GM18858 (cell line): ENCODE measurements around the gene CDK5RAP1.

Experiments used
- ATAC-seq: cut with Tn5 transposase; IDR thresholded peaks from one replicate; pipeline ENCODE4 v1.9.1; 2021; ENCODE audit not compliant: unreplicated experiment

CDK5RAP1 gene

DNA sequence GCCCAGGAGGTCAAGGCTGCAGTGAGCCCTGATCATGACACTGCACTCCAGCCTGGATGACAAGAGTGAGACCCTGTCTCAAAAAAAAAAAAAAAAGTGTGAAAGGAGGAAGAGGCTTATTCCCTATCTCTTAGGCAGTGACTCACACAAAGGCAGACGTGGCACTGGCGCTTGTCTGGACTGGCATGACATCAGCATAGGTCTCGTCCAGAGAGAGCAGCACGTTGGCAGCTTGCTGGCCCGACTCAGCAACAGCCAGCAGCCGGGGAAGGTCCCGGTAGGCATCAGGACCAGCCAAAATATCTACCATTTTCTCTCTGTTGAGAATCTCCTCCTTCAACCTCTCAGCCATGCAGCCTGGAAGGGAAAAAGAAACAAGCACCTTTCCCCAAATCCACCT lies 14.1 kb downstream of the CDK5RAP1 start:
- ATAC-seq: no peak

- ATAC-seq: no peak
Observed at GRCh38 chr20:33386673-33387072, 14.6 kb downstream of the CDK5RAP1 start.

DNA sequence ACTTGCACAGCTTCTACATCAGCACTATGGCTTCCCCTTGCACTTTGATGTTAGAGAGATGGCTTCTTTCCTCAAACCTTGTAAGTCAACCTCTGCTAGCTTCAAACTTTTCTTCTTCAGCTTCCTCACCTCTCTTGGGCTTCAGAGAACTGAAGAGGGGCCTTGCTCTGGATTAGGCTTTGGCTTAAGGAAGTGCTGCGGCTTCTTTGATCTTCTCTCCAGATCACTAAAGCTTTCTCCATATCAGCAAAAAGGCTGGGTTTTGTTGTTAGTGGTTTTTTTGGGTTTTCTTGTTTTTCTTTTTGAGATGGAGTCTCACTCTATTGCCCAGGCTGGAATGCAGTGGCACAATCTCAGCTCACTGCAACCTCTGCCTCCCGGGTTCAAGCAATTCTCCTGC lies 24.0 kb downstream of the CDK5RAP1 start:
- no peak for ATAC-seq

DNA sequence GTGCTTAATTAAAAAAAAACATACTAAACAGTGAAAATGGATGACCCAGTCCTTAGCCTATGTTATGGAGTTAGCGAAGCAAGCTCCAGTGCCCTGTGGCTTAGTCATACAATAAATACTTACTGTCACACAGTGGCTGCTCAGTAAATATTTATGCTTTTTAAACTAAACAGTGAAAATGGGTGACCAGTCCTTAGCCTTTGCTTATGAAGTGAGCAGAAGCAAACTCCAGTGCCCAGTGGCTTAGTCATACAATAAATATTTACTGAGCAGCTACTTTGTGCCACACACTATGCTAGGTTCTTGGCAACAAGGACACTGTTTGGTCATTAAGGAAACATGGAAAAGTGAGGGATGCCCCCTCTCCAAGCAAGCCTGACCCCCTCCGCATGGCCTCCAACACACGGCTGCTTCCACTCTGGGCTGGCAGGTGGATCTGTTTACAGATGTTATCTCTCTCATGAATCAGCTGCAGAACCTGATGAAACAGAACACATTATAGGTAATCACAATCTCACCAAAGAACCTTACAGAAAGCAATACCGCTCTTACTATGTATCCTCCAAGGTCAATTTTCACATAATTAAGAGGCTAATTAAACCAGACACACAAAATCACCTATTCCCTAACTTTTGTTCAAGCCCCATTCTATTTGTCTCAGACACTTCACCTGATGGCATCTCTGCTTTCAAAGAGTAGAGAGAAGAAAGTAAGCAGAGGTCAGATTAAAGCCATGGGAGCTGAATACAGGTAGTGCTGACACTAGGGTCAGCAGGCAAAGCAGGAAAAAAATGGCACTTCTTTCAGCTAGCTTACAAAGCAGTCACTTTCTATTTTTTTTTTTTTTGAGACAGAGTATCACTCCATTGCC lies 27.3 kb downstream of the CDK5RAP1 start:
- ATAC-seq: no peak

- ATAC-seq: no peak
Observed at GRCh38 chr20:33372993-33373441, 28.3 kb downstream of the CDK5RAP1 start.

DNA sequence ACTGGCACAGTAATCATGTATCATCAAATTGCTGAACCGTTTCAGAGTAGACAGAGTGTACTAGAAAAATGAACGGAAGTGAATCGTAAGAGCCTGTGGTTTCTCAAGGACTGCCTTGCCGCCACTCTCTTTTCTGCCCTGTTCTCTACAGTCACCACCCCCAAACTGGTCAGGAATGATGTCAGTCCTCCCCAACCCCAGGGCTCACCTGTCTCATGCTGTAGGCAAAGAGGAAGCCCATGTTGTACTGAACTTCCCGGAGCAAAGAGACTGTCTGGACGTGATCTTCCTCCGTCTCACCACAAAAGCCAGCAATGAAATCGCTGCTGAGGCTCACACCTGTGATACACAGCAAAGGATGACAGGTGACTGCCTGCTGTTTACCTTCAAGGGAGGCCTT lies 31.0 kb downstream of the CDK5RAP1 start:
- ATAC-seq: no peak

DNA sequence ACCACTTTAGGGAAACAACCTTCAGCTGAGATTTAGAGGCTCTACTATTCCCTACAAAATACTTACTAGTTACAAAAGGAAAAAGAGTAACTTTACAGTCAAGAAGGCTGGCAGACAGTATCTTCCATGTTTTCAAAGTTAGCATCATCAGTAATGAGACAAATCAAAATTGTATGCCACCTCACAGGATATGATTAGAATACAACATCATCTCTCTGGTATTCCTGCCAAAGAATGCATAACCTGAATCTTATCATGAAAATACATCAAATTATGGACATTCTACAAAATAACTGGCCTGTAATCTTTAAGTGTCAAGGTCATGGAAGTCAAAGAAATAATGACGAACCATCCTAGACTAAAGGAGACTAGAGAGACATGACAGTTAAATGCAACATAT lies 38.4 kb downstream of the CDK5RAP1 start:
- no peak for ATAC-seq

DNA sequence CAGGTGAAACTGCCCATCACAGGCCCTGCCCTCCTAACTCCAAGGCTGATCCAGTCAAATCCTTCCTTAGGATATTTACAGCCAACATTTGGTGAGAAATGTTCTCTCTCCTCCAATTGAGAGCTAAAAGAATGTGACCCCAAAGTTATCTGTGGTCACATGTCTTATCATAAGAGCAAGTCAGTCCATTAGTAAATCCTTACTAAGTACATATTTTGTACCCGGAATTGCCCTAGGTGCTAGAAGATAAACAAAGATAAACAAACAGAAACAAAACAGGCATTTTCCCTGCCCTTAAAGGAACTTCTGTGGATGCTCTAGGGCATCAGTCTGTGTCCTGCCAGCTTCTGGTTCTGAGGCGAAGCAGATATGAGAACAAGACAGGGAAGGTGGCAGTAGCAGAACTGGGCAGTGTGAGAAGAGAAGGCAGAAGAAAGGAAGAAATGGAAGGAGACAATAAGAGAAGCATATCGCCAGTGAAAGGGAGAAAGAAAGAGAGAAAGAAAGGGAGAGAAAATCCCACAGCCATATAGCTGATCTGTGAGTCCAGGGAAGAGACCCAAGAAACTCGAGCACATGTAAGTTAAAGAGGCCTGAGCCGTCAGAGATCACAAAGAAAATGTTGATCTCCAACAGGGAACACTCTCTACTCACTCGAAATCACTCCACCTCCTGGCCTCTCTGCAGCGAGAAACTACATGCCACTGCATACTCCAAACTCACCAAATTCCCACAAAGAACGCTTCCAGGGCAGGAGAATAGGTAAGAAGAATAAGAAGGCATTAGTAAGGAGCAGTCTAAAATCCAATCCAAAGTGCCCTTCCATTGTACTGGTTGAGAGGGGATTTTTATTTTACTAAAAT lies 41.7 kb downstream of the CDK5RAP1 start:
- ATAC-seq: no peak

DNA sequence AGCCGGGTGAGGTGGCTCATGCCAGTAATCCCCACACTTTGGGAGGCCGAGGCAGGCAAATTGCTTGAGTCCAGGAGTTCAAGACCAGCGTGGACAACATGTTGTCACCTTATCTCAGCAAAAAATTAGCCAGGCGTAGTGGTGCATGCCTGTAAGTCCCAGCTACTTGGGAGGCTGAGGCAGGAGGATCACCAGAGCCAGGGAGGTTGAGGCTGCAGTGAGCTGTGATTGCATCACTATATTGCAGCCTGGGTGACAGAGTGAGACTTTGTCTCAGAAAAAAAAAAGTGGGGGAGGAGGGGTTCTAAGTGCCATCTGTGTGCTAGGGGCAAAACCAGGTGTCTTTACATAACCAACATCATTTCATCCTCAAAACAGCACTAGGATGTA lies 48.3 kb downstream of the CDK5RAP1 start:
- ATAC-seq: no peak

GRCh38 chr20:33352258-33353012 lies 48.9 kb downstream of the CDK5RAP1 start:
- ATAC-seq: no peak

DNA sequence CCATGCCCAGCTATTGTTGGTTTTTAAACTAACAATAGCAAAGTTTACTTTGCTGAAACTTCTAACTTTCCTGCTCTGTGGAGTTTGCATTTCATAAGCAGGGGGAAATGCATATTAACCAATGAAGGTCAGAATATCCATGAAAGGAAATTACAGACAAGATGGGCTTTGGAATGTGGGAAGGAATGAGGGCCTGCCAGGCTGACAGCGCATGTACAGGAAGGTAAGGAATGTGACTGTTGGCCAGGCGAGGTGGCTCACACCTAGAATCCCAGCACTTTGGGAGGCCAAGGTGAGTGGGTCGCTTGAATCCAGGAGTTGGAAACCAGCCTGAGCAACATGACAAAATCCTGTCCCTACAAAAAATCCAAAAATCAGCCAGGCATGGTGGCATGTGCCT lies 49.6 kb downstream of the CDK5RAP1 start:
- ATAC-seq: no peak

GRCh38 chr20:33349493-33349892 lies 51.8 kb downstream of the CDK5RAP1 start:
- no peak for ATAC-seq

DNA sequence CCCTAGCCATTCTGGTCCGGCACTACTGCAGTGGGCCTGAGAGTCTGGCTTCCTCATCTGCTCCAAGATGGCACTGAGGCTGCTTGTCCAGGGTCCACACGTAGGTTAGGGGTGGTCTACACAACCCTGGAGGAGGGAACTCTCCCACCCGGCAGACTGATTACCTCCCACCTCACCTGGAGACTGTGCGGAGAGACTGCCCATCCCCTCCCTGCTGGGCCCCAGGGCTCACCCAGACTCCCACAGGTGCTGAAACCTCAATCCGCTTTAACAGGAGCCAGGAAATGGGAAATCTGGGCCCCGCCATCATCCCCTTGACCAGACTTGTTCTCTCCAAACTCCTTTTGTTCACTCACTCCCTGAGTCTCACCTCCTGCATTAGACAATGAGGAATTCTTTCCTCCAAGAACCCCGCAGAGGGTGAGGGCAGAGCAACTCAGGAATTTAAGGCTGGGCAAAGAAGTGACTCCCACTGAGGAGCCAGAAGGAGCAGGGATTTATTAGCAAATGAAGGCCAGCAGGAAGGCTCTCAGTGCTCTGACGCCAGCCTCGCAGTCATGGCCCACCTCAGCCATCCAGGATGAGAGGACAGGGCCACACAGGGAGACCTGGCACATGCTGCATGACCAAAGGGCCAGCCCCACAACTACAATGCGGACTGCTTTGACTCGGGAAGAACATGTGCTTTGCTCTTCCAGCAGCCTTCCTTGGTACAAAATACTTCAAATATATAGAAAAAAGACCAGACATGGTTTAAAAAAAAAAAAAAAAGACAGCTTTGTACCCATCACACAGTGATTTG lies 53.0 kb downstream of the CDK5RAP1 start:
- no peak for ATAC-seq

GRCh38 chr20:33345342-33345741 lies 56.0 kb downstream of the CDK5RAP1 start:
- no peak for ATAC-seq

DNA sequence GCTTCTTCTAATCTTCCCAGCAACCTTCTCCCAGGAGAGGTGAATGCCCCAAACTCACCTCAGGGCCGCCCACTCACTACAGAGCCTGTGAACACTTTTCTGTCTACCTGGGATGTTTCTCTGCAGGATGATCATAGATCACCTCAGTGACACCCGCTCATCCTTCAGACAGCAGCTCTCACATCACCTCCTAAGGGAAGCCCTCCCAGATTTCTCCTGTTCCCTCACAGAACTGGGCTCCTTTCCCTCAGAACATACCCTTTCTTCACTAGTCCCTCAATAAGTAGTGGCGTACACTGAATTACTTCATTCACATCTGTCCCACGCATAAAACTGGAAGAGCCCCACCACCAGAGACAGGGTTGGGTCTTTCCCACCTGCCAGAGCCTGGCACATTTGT lies 57.8 kb downstream of the CDK5RAP1 start:
- ATAC-seq: no peak

- ATAC-seq: no peak
Observed at GRCh38 chr20:33339515-33340058, 61.7 kb downstream of the CDK5RAP1 start.

- ATAC-seq: no peak
Observed at GRCh38 chr20:33338467-33339258, 62.7 kb downstream of the CDK5RAP1 start.

GRCh38 chr20:33337531-33338165 lies 63.7 kb downstream of the CDK5RAP1 start:
- no peak for ATAC-seq

DNA sequence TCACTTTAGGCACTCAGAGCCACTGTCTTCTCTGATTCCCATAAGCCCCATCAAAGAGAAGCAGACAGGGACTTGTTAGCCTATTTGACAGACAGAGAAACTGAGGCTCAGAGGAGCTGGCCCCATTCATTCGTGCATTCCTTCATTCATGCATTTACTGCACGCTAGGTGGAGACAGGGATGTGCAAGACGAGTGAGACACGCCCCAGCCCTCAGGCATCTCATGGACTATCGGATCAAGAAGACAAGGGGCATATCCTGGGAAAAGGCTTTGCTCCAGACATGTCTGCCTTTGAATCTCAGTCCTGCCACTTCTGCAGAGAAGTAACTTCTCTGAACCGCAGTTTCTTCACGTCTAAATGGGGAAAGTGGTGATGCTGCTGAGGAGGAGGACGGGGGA lies 64.2 kb downstream of the CDK5RAP1 start:
- ATAC-seq: no peak
